GM12864 (cell line): ENCODE results near the gene DHRSX.
A peak's percentile ranks its signal among the peaks of the same experiment; 100 is the strongest.

Source experiments
- DNase-seq: peaks from one replicate; pipeline ENCODE4 v3.0.0-alpha.2; 2011; ENCODE audit warnings: low read depth
- H3K4me3 ChIP-seq: 2 replicates; pipeline ENCODE4 v1.5.1; 2011; ENCODE audit warnings: mild to moderate bottlenecking, low read depth, low read length, control low read depth
- CTCF ChIP-seq: IDR thresholded peaks from 2 replicates; pipeline ENCODE4 v1.5.1; 2011; ENCODE audit warnings: low read depth, mild to moderate bottlenecking, moderate library complexity, low read length, control low read depth, inconsistent platforms; ENCODE audit errors: missing control alignments

Gene DHRSX

GRCh38 chrX:2503591-2504500 is 3.1 kb upstream of the DHRSX start:
- no peak for DNase-seq
- no peak for TF ChIP-seq CTCF
- no peak overlapping the region for H3K4me3 ChIP-seq

- DNase-seq = no peak
- no peak for TF ChIP-seq CTCF
- H3K4me3 ChIP-seq = no peak overlapping the region
Measured at GRCh38 chrX:2502668-2503519, 2.1 kb upstream of the DHRSX start.

- no peak for DNase-seq
- TF ChIP-seq CTCF = no peak
- no peak overlapping the region for H3K4me3 ChIP-seq
Measured at GRCh38 chrX:2502120-2502667, 1.4 kb upstream of the DHRSX start.

GRCh38 chrX:2501559-2502102 is 855 bp upstream of the DHRSX start:
- TF ChIP-seq CTCF = no peak
- no peak for DNase-seq
- no peak overlapping the region for H3K4me3 ChIP-seq

GRCh38 chrX:2500091-2500802 is 529 bp downstream of the DHRSX start:
- TF ChIP-seq CTCF = peak; percentile 20
- peak overlapping the region; percentile 93 for H3K4me3 ChIP-seq
- DNase-seq = no peak

- TF ChIP-seq CTCF = no peak
- no peak for DNase-seq
- peak overlapping the region; percentile 93 for H3K4me3 ChIP-seq
Measured at GRCh38 chrX:2499507-2499906, 1.3 kb downstream of the DHRSX start.
